WTC11 (cell line): ENCODE data around the gene LRRC75B.

ENCODE experiments used
- SMAD3 ChIP-seq: sonication (generic); formaldehyde crosslinking; IDR thresholded peaks from 2 replicates; pipeline ENCODE4 v1.8.0; 2022; ENCODE audit warnings: missing genetic modification reagents, mild to moderate bottlenecking, borderline replicate concordance
- TEAD1 ChIP-seq: sonication (generic); formaldehyde crosslinking; IDR thresholded peaks from 2 replicates; pipeline ENCODE4 v1.8.0; 2022; ENCODE audit warnings: mild to moderate bottlenecking, missing genetic modification reagents
- TEAD4 ChIP-seq: sonication (generic); formaldehyde crosslinking; IDR thresholded peaks from 2 replicates; pipeline ENCODE4 v1.8.0; 2022; ENCODE audit warnings: mild to moderate bottlenecking, missing genetic modification reagents
- ZNF232 ChIP-seq: sonication (generic); formaldehyde crosslinking; IDR thresholded peaks from 2 replicates; pipeline ENCODE4 v1.8.0; 2022; ENCODE audit warnings: mild to moderate bottlenecking, missing genetic modification reagents
- ZNF263 ChIP-seq: sonication (generic); formaldehyde crosslinking; IDR thresholded peaks from 2 replicates; pipeline ENCODE4 v1.8.1; 2022; ENCODE audit warnings: low read depth, mild to moderate bottlenecking, moderate library complexity, missing genetic modification reagents
- TF ChIP-seq, protein P1 (sequence below): sonication (generic); formaldehyde crosslinking; IDR thresholded peaks from 2 replicates; pipeline ENCODE4 v1.8.1; 2023; ENCODE audit warnings: mild to moderate bottlenecking, missing genetic modification reagents
- TF ChIP-seq, protein P2 (sequence below): fragments of 200-600 bp; IDR thresholded peaks from 2 replicates; pipeline ENCODE4 v1.8.0; 2022; ENCODE audit warnings: antibody characterized with exemption
- TF ChIP-seq, protein P3 (sequence below): sonication (generic); formaldehyde crosslinking; IDR thresholded peaks from 2 replicates; pipeline ENCODE4 v1.8.1; 2022; ENCODE audit warnings: low read depth, missing genetic modification reagents, borderline replicate concordance

DNA sequence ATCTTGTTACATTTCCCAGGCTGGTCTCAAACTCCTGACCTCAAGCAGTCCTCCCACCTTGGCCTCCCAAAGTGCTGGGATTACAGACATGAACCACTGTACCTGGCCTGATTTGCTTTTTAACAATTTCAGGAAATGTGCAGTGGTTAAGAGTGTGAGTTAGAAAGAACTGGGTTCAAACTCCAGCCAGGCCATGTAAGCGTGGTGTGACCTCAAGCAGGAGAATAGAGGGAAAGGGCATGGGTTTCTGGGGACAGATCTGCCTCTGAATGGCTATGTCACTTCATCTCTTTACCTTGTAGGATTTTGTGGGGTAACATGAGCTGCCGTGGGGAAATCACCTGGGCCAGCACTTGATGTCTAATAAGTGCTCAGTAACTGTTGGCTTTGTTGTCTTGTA, 27.8 kb downstream of the LRRC75B start:
- TF ChIP-seq, protein P1, sequence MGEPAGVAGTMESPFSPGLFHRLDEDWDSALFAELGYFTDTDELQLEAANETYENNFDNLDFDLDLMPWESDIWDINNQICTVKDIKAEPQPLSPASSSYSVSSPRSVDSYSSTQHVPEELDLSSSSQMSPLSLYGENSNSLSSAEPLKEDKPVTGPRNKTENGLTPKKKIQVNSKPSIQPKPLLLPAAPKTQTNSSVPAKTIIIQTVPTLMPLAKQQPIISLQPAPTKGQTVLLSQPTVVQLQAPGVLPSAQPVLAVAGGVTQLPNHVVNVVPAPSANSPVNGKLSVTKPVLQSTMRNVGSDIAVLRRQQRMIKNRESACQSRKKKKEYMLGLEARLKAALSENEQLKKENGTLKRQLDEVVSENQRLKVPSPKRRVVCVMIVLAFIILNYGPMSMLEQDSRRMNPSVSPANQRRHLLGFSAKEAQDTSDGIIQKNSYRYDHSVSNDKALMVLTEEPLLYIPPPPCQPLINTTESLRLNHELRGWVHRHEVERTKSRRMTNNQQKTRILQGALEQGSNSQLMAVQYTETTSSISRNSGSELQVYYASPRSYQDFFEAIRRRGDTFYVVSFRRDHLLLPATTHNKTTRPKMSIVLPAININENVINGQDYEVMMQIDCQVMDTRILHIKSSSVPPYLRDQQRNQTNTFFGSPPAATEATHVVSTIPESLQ, result no peak
- TF ChIP-seq, protein P2, sequence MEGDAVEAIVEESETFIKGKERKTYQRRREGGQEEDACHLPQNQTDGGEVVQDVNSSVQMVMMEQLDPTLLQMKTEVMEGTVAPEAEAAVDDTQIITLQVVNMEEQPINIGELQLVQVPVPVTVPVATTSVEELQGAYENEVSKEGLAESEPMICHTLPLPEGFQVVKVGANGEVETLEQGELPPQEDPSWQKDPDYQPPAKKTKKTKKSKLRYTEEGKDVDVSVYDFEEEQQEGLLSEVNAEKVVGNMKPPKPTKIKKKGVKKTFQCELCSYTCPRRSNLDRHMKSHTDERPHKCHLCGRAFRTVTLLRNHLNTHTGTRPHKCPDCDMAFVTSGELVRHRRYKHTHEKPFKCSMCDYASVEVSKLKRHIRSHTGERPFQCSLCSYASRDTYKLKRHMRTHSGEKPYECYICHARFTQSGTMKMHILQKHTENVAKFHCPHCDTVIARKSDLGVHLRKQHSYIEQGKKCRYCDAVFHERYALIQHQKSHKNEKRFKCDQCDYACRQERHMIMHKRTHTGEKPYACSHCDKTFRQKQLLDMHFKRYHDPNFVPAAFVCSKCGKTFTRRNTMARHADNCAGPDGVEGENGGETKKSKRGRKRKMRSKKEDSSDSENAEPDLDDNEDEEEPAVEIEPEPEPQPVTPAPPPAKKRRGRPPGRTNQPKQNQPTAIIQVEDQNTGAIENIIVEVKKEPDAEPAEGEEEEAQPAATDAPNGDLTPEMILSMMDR, result no peak
- no peak for TF ChIP-seq ZNF232 (CRISPR knock-in tag)
- no peak for TF ChIP-seq SMAD3 (CRISPR knock-in tag)
- TF ChIP-seq, protein P3, sequence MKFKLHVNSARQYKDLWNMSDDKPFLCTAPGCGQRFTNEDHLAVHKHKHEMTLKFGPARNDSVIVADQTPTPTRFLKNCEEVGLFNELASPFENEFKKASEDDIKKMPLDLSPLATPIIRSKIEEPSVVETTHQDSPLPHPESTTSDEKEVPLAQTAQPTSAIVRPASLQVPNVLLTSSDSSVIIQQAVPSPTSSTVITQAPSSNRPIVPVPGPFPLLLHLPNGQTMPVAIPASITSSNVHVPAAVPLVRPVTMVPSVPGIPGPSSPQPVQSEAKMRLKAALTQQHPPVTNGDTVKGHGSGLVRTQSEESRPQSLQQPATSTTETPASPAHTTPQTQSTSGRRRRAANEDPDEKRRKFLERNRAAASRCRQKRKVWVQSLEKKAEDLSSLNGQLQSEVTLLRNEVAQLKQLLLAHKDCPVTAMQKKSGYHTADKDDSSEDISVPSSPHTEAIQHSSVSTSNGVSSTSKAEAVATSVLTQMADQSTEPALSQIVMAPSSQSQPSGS (CRISPR knock-in tag), result no peak
- no peak for TF ChIP-seq TEAD4
- no peak for TF ChIP-seq TEAD1 (CRISPR knock-in tag)
- TF ChIP-seq ZNF263 (CRISPR knock-in tag), result no peak
